PC-3 (cell line): ENCODE data around the gene TRPC4AP. TPM values are rescaled to one million over a fixed set of nuclear protein-coding genes. Genes with fewer than 3 reads are reported as not detected.

Source experiments
- ATAC-seq: fragments of 200-7000 bp; cut with Tn5 transposase; 2 replicates; pipeline ENCODE4 v1.9.1; 2020; ENCODE audit warnings: mild to moderate bottlenecking, moderate library complexity
- BruUV-seq: library from RNA; stranded (reverse); fragments of 400-500 nt; replicated peaks from 2 replicates; lab custom pipeline; 2021; lab: Mats Ljungman, UMichigan
- CTCF ChIA-PET: fragments of 300-600 bp; sonication (Branson Sonifier 250); formaldehyde crosslinking; loops from one replicate; lab custom pipeline; 2022; ENCODE audit warnings: antibody characterized with exemption; lab: Charles Lee
- POLR2A ChIA-PET: fragments of 300-600 bp; sonication (Branson Sonifier 250); formaldehyde crosslinking; loops from one replicate; lab custom pipeline; 2022; ENCODE audit warnings: antibody characterized with exemption; ENCODE audit not compliant: unreplicated experiment; lab: Charles Lee
- DNase-seq: peaks from one replicate; pipeline ENCODE4 v3.0.0-alpha.2; 2015
- H2AFZ ChIP-seq: fragments of 300-600 bp; sonication (generic); 2 replicates; pipeline ENCODE4 v1.6.0; 2016; ENCODE audit warnings: antibody characterized with exemption, low read length
- H3F3A ChIP-seq: fragments of 300-600 bp; sonication (generic); one replicate; pipeline ENCODE4 v1.6.0; 2017; ENCODE audit warnings: antibody characterized with exemption, low read length, control low read depth, mild to moderate bottlenecking; ENCODE audit not compliant: unreplicated experiment
- H3K27ac ChIP-seq: fragments of 300-600 bp; sonication (generic); 2 replicates; pipeline ENCODE4 v1.5.1; 2016; ENCODE audit warnings: mild to moderate bottlenecking, low read length
- H3K27me3 ChIP-seq: fragments of 300-600 bp; sonication (generic); 2 replicates; pipeline ENCODE4 v1.6.1; 2016; ENCODE audit warnings: low read length, mixed read lengths
- H3K36me3 ChIP-seq: fragments of 300-600 bp; sonication (generic); 2 replicates; pipeline ENCODE4 v1.6.1; 2016; ENCODE audit warnings: low read depth, mixed run types, low read length, mixed read lengths
- H3K4me1 ChIP-seq: fragments of 300-600 bp; sonication (generic); 2 replicates; pipeline ENCODE4 v1.5.1; 2016; ENCODE audit warnings: low read length; ENCODE audit not compliant: insufficient read depth
- H3K4me2 ChIP-seq: fragments of 300-600 bp; sonication (generic); 2 replicates; pipeline ENCODE4 v1.6.0; 2016; ENCODE audit warnings: low read length
- H3K4me3 ChIP-seq: fragments of 300-600 bp; sonication (generic); 2 replicates; pipeline ENCODE4 v1.5.1; 2016; ENCODE audit warnings: mild to moderate bottlenecking, low read length, mixed read lengths
- H3K79me2 ChIP-seq: fragments of 300-600 bp; sonication (generic); 2 replicates; pipeline ENCODE4 v1.6.1; 2017; ENCODE audit warnings: low read length, mixed read lengths
- H3K9ac ChIP-seq: fragments of 300-600 bp; sonication (generic); 2 replicates; pipeline ENCODE4 v1.6.0; 2016; ENCODE audit warnings: mild to moderate bottlenecking, low read length
- H3K9me2 ChIP-seq: fragments of 300-600 bp; sonication (generic); replicated peaks from 2 replicates; pipeline ENCODE4 v1.6.1; 2016; ENCODE audit warnings: mixed run types, low read length, mixed read lengths
- H3K9me3 ChIP-seq: fragments of 300-600 bp; sonication (generic); 2 replicates; pipeline ENCODE4 v1.6.1; 2016; ENCODE audit warnings: low read length, mixed read lengths
- H4K20me1 ChIP-seq: fragments of 300-600 bp; sonication (generic); 2 replicates; pipeline ENCODE4 v1.6.1; 2016; ENCODE audit warnings: low read length, mixed read lengths
- CTCF ChIP-seq: fragments of 300-600 bp; sonication (generic); conservative IDR thresholded peaks from 2 replicates; pipeline ENCODE4 v1.5.1; 2017; ENCODE audit warnings: antibody characterized with exemption, low read depth, mild to moderate bottlenecking, low read length
- EZH2 ChIP-seq: fragments of 300-600 bp; sonication (generic); IDR thresholded peaks from one replicate; pipeline ENCODE4 v1.6.1; 2017; ENCODE audit warnings: antibody characterized with exemption, mild to moderate bottlenecking, low read length; ENCODE audit not compliant: unreplicated experiment
- EZH2phosphoT487 ChIP-seq: fragments of 300-600 bp; sonication (generic); IDR thresholded peaks from 2 replicates; pipeline ENCODE4 v1.6.1; 2018; ENCODE audit warnings: mild to moderate bottlenecking, antibody characterized with exemption, low read length, borderline replicate concordance
- intact Hi-C: fragments of 100-400 bp; cut with micrococcal nuclease; formaldehyde crosslinking; loops from 2 replicates; pipeline ENCODE4 v1.9.0; 2023
- total RNA-seq: library from RNA; depleted of rRNA; stranded (reverse); fragments of >200 nt; gene quantifications from 2 replicates; pipeline ENCODE4 v1.2.3, GENCODE V29; 2014

TRPC4AP gene
- total RNA-seq, 1 experiment from 2014 or later = 46.9 TPM

DNA sequence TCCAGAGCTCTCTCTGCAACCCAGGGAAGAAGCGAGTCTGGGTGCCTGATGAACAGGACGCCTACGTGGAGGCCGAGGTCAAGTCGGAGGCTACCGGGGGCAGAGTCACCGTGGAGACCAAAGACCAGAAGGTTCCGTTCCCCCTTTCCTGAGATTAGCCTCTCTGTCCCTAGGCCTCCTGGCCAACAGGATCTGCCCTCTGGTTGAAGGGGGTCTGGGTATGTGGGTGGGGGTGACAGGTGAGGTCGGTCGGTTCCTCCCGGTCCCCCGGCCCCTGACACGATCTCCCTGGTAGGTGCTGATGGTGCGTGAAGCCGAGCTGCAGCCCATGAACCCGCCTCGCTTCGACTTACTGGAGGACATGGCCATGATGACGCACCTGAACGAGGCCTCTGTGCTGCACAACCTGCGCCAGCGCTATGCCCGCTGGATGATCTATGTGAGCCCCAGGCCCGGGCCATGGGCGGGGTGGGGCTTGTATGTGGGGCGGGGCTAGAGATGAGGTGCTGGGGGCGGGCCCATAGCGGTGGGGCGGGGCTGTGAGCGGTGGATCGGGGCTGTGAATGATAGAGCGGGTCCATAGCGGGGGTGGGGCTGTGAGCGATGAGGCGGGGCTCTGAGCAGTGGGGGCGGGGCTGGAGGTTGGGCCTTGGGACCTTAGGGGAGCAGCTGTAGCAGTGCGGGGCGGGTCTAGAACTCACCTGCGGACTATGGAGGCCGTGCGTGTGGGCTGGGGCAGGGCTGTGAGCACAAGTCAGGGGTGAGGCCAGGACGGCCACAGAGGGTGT is 113.0 kb downstream of the TRPC4AP start:
- intact Hi-C loops = no loop called here

GRCh38 chr20:34978092-34978744 is 114.4 kb downstream of the TRPC4AP start:
- no peak overlapping the region for H3K27ac ChIP-seq
- intact Hi-C loops = no loop called here
- DNase-seq (no peak), ATAC-seq (peak; percentile 29; the same call in 1 of the 2 replicates)
- ChIA-PET CTCF (no interaction called here), POLR2A (no interaction called here)
- H3K9ac ChIP-seq = no peak overlapping the region
- H3K9me3 ChIP-seq = no peaks in the 10 kb centered on the region
- no peak overlapping the region for H3K4me2 ChIP-seq
- no peaks in the 10 kb centered on the region for H3K79me2 ChIP-seq
- no TSS peak for BruUV-seq
- no peaks in the 10 kb centered on the region for H3K4me1 ChIP-seq
- H2AFZ ChIP-seq = no peak overlapping the region
- H3K4me3 ChIP-seq = no peak overlapping the region
- no peaks in the 10 kb centered on the region for H3K27me3 ChIP-seq
- TF ChIP-seq EZH2phosphoT487 = no peak
- H3K36me3 ChIP-seq = no peaks in the 10 kb centered on the region
- H3F3A ChIP-seq = no peaks in the 10 kb centered on the region
- H4K20me1 ChIP-seq = no peaks in the 10 kb centered on the region
- H3K9me2 ChIP-seq = no peaks in the 10 kb centered on the region

More for the DNA sequence above, 113.0 kb downstream of the TRPC4AP start:
- no peaks in the 10 kb centered on the region for H3K9me2 ChIP-seq
- POLR2A ChIA-PET = no interaction called here
- no peaks in the 10 kb centered on the region for H3K27me3 ChIP-seq
- no TSS peak for BruUV-seq
- no peak overlapping the region for H2AFZ ChIP-seq
- CTCF ChIA-PET = no interaction called here
- TF ChIP-seq EZH2 (no peak), CTCF (no peak), EZH2phosphoT487 (no peak)
- no peak for DNase-seq
- H3K4me1 ChIP-seq = no peaks in the 10 kb centered on the region
- no peak overlapping the region for H3K27ac ChIP-seq
- H3K9ac ChIP-seq = no peak overlapping the region
- H3K4me2 ChIP-seq = no peak overlapping the region
- H3K4me3 ChIP-seq = no peak overlapping the region
- no peaks in the 10 kb centered on the region for H3F3A ChIP-seq
- no peak for ATAC-seq
- H3K79me2 ChIP-seq = no peaks in the 10 kb centered on the region
- no peaks in the 10 kb centered on the region for H3K36me3 ChIP-seq
- H4K20me1 ChIP-seq = no peaks in the 10 kb centered on the region
- H3K9me3 ChIP-seq = no peaks in the 10 kb centered on the region

GRCh38 chr20:34977365-34978091 is 115.1 kb downstream of the TRPC4AP start:
- Histone ChIP-seq H2AFZ (no peak overlapping the region), H3K9me2 (no peaks in the 10 kb centered on the region), H3K9ac (no peak overlapping the region), H3K4me2 (no peak overlapping the region), H3K4me3 (no peak overlapping the region), H3K27me3 (no peaks in the 10 kb centered on the region), H3K9me3 (no peaks in the 10 kb centered on the region), H4K20me1 (no peaks in the 10 kb centered on the region), H3K27ac (no peak overlapping the region), H3F3A (no peaks in the 10 kb centered on the region), H3K79me2 (no peaks in the 10 kb centered on the region), H3K4me1 (no peaks in the 10 kb centered on the region), H3K36me3 (no peaks in the 10 kb centered on the region)
- no TSS peak for BruUV-seq
- no peak for DNase-seq
- TF ChIP-seq CTCF (no peak), EZH2phosphoT487 (no peak), EZH2 (no peak)
- ChIA-PET CTCF (no interaction called here), POLR2A (no interaction called here)
- ATAC-seq = no peak
- intact Hi-C loops = no loop called here
